ENCODE results near the gene TAF15.
A peak's percentile ranks its signal among the peaks of the same experiment; 100 is the strongest.

The TAF15 gene

GRCh38 chr17:35788477-35789368 lies 20.6 kb upstream of the TAF15 start:
- DNase-seq (ENCODE audit: low spot score): no peak

GRCh38 chr17:35790841-35791240 lies 18.4 kb upstream of the TAF15 start:
- DNase-seq (ENCODE audit: low spot score): no peak

- no peak for DNase-seq (ENCODE audit: low spot score)
Measured at GRCh38 chr17:35791681-35792350, 17.5 kb upstream of the TAF15 start.

GRCh38 chr17:35793257-35793656 lies 16.0 kb upstream of the TAF15 start:
- DNase-seq (ENCODE audit: low spot score): no peak

GRCh38 chr17:35795007-35795870 lies 14.0 kb upstream of the TAF15 start, which contains the start of gene MMP28:
Gene MMP28, minus strand, starts transcription at chr17:35795641. Its CDS starts 264 bp downstream, at chr17:35795377.
- no peak for DNase-seq (ENCODE audit: low spot score)

GRCh38 chr17:35795871-35796265 lies 13.4 kb upstream of the TAF15 start:
- DNase-seq (ENCODE audit: low spot score): no peak

- no peak for DNase-seq (ENCODE audit: low spot score)
Measured at GRCh38 chr17:35796942-35797341, 12.3 kb upstream of the TAF15 start.

- no peak for DNase-seq (ENCODE audit: low spot score)
Measured at GRCh38 chr17:35797370-35797769, 11.9 kb upstream of the TAF15 start.

GRCh38 chr17:35797918-35798317 lies 11.4 kb upstream of the TAF15 start:
- DNase-seq (ENCODE audit: low spot score): no peak

GRCh38 chr17:35799942-35800341 lies 9.3 kb upstream of the TAF15 start:
- no peak for DNase-seq (ENCODE audit: low spot score)

- DNase-seq (ENCODE audit: low spot score): no peak
Measured at GRCh38 chr17:35801583-35802224, 7.6 kb upstream of the TAF15 start.

- DNase-seq (ENCODE audit: low spot score): peak; percentile 81
Measured at GRCh38 chr17:35804658-35805192, 4.6 kb upstream of the TAF15 start.

GRCh38 chr17:35807371-35808144 lies 1.7 kb upstream of the TAF15 start:
- no peak for DNase-seq (ENCODE audit: low spot score)

- DNase-seq (ENCODE audit: low spot score): no peak
Measured at GRCh38 chr17:35808240-35808961, 883 bp upstream of the TAF15 start.

GRCh38 chr17:35809855-35810461 lies 674 bp downstream of the TAF15 start:
- DNase-seq (ENCODE audit: low spot score): no peak

GRCh38 chr17:35811759-35812158 lies 2.5 kb downstream of the TAF15 start:
- no peak for DNase-seq (ENCODE audit: low spot score)

- no peak for DNase-seq (ENCODE audit: low spot score)
Measured at GRCh38 chr17:35812456-35812855, 3.2 kb downstream of the TAF15 start.

- DNase-seq (ENCODE audit: low spot score): no peak
Measured at GRCh38 chr17:35816723-35817122, 7.4 kb downstream of the TAF15 start.

- no peak for DNase-seq (ENCODE audit: low spot score)
Measured at GRCh38 chr17:35817196-35817595, 7.9 kb downstream of the TAF15 start.

- DNase-seq (ENCODE audit: low spot score): no peak
Measured at GRCh38 chr17:35819455-35819854, 10.2 kb downstream of the TAF15 start.

Data from HuH-7.5 (cell line).